ENCODE measurements around the gene TM9SF4.

The TM9SF4 gene

DNA sequence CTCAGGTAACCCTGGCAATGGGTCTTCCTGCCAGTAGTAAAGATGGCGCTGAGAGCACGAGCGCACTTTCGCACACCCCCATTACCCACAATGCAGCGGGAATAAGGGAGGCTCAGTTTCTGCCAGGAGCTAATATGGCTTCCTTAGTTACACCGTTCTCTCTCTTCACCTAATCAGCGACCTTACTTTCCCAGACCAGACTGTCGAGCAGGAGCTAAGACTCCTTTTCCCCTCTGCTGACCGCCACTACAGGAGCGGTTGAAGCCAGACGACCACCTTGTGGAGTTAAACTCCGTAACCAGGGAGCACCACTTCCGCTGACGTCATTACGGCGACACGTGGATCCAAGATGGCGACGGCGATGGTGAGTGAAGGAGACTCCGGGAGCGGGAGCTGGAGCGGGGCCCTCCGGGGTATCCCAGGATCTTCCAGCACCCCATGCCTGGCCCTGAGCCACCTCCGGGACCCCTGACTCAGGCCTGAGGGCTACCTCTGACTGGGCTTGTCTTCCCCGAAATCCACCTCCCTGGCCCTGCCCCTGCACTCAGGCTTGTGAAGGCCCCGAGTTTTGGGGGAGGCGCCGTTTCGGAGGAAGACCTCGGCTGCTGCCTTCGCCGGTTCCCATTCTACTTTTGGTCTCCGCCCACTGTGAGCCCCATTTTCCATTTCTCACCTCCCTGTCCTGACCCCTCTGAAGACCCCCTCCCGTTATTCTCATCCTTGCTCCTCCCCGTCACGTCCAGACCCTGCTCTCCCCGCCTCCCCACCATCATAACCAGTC is at the start of gene TM9SF4:
Gene TM9SF4 (plus strand): TSS at position 323 of the 781 bp plus-strand sequence. CDS start 27 bp downstream, at position 350.
- DNase-seq (ENCODE audit: low spot score) = peak; percentile 94

- no peak for DNase-seq (ENCODE audit: low spot score)
Measured at GRCh38 chr20:32062776-32063170, 46.7 kb upstream of the TM9SF4 start.

DNA sequence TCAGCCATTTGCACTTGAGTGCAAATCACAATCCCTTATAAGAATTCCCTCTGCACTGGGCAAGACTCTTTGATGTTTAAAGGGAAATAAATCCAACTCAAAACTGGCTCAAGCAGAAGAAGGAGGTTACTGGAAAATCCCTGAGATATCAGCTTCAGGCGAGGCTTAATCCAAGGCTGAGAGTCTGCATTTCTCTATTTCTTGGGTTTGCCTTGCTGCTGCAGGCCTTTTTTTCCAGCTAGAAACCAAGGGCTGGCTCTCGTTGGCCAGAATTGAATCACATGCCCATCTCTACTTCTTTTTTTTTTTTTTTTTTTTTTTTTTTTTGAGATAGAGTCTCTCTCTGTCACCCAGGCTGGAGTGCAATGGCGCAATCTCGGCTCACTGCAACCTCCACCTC is 45.8 kb upstream of the TM9SF4 start:
- no peak for DNase-seq (ENCODE audit: low spot score)

DNA sequence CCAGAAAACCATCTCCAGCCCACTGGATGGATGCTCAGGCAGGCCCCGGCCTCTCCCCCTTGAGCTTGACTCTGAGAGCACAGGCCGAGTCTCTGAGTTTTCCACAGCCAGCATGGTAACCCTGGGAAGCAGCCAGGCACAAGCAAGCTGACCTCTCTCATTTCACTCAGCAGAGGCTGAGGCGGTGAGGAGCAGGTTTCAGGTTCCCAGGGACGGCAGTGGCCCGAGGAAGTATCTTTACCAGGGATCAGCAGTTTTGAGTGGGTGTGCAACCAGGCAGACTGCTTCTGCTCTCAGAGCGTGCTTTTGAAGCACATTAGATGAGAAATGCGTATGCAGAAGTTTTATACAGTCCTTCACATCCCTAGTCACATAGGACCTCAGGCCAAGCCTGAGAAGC is 44.8 kb upstream of the TM9SF4 start:
- DNase-seq (ENCODE audit: low spot score) = no peak

- no peak for DNase-seq (ENCODE audit: low spot score)
Measured at GRCh38 chr20:32067234-32067821, 42.2 kb upstream of the TM9SF4 start.

- no peak for DNase-seq (ENCODE audit: low spot score)
Measured at GRCh38 chr20:32068174-32068573, 41.3 kb upstream of the TM9SF4 start.

DNA sequence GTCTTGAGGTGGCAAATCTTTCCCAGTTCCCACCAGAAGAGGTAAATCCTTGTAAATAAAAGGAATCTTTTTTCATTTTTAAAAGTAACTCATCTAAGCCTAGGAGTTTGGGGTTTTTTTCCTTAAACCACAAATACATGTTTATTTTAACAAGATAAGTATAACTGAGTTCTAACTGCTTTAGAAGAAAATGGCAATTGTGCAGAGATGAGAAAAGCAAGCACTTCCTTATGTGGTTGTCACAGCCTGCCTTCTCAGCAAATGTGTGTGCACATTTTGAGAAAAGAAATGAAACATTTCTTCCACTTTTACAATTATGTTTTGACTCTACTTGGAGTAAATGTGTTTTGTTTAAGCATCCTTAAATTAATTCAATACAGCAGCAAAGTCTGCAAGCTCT is 39.8 kb upstream of the TM9SF4 start:
- no peak for DNase-seq (ENCODE audit: low spot score)

GRCh38 chr20:32070282-32070681 is 39.2 kb upstream of the TM9SF4 start:
- DNase-seq (ENCODE audit: low spot score) = no peak

DNA sequence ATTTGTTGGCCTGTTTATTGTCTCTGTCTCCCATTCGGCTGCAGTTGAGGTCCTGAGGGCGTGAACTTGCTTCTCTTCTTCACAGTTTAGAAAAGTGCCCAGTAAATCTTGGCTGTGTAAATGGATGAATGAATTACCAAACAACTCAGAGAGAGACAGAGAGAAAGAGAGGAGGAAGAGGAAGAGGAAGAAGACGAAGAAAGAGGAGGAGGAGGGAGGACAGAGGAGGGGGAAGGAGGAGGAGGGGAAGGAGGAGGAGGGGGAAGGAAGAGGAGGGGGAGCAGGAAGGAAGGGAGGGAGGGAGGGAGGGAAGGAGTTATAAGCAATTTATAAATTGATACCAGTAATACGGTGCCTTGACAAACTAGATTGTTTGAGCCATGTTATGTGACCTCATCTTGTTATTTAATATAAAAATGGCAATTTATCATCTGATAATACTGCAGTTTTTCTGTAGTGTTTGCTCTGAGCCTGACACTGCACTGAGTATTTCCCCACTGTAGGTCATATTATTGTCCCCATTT is 38.8 kb upstream of the TM9SF4 start:
- DNase-seq (ENCODE audit: low spot score) = no peak

DNA sequence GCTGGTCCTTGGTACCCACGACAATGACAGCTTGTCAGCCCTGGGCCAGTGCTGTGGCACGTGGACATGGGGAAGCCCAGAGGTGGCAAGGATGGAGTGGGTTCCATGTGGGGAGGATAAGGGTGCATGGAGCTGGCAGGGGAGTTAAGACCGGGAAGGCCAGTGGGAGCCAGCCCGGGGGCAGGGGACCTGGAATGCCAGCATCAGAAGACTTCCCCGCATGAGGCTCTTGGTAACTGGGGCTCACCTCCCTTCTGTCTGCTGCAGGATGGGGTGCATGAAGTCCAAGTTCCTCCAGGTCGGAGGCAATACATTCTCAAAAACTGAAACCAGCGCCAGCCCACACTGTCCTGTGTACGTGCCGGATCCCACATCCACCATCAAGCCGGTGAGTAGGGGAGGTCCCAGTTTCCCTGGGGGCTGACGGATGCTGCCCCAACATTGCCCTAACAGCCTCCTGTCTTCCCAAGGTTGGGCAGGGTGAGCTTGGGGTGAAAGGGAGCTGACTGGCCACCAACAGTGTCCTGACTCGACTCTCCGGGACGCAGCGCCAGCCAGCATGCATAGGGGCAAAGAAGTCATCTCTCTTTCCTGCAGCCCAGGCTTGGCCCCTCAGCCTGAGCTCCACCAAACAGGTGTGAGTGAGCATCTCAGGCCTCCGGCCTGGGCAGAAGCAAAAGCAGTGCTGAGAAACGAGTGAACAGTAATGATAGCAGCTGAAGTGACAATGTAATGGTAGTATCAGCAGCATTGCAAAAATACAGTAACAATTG is 37.9 kb upstream of the TM9SF4 start:
- DNase-seq (ENCODE audit: low spot score) = no peak

DNA sequence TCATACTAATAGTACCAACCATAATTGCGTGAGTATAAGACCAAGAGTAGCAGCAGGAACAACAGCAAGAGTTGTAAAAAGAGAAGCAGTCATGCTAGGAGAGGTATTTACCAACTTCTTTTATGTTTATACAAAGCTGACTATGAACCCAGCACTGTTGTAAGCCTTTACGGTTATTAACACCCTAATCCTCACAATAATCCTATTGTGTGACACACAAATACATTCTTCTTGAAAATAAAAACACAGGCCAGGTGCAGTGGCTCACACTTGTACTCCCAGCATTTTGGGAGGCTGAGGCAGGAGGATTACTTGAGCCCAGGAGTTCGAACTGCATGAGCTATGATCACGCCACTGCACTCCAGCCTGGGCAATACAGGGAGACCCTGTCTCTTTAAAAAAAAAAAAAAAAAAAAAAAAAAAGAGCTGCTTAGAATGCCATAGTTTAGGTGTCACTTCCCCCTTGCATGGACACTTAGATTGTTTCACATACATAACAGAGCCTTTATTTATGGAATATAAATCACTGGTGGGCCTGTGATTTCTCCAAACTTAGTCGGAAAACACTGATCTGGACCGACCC is 37.3 kb upstream of the TM9SF4 start:
- no peak for DNase-seq (ENCODE audit: low spot score)

DNA sequence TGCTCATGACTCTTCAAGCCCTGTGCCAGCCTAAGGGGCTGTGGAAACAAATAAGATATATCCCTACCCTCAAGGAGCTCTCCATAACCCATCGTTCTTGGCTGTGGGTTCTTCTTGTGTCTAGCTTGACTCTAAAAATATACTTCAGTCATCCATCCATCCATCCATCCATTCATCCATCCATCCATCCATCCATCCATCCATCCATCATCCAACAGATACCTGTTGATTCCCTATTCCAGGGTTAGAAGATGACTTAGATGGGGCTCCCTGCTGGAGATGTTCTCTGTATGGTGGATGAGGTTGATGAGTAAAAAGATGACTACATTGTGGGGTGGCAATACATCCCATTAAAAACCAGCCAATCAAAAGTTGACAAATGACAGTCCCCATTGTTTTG is 34.0 kb upstream of the TM9SF4 start:
- DNase-seq (ENCODE audit: low spot score) = no peak

GRCh38 chr20:32077190-32077589 is 32.3 kb upstream of the TM9SF4 start:
- no peak for DNase-seq (ENCODE audit: low spot score)

DNA sequence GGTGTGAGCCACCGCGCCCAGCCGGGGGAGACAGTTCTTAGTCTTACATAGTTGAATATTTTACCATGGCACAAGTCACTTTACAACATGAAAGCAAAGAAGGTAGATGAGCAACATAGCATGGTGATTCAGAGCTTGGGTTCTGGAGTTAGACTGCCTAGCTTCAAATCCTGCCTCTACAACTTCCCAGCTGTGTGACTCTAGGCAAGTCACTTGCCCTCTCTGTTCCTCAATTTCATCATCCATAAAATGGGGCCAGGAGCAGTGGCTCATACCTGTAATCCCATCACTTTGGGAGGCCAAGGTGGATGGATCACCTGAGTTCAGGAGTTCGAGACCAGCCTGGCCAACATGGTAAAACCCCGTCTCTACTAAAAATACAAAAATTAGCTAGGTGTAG is 31.2 kb upstream of the TM9SF4 start:
- DNase-seq (ENCODE audit: low spot score) = no peak

- DNase-seq (ENCODE audit: low spot score) = no peak
Measured at GRCh38 chr20:32078791-32079190, 30.7 kb upstream of the TM9SF4 start.

GRCh38 chr20:32079655-32080109 is 29.8 kb upstream of the TM9SF4 start:
- no peak for DNase-seq (ENCODE audit: low spot score)

DNA sequence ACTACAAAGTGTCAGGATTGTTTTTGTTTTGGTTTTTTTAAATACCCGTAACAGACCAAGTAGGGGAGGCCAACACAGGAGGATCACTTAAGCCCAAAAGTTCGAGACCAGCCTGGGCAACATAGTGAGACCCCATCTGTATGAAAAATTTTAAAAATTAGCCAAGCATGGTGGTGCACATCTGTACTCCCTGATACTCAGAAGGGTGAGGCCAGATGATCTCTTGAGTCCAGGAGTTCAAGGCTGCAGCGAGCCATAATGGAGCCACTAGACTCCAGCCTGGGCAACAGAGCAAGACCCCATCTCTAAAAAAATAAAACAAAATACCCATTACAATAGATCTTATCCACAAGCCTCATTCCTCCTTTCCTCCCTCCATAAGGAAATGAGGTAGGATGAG is 28.7 kb upstream of the TM9SF4 start:
- DNase-seq (ENCODE audit: low spot score) = no peak

DNA sequence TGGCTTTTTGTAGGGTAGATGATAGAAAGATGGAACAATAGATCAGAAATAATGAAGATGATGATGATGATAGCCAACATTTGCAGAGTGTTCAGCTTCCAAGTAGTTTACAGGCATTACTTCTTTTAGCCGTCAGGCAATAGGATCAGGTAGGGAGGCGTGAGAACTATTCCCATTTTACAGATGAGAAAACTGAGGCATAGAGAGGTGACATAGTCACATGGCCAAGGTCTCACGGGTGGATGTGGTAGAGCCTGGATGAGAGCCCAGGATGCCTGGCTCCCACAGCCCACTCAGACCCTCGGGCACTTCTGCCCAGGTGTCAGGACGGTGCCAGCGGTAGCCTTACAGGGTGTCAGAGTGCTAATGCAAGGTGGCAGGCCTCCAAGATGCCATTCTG is 26.0 kb upstream of the TM9SF4 start:
- DNase-seq (ENCODE audit: low spot score) = no peak

- no peak for DNase-seq (ENCODE audit: low spot score)
Measured at GRCh38 chr20:32087070-32087469, 22.4 kb upstream of the TM9SF4 start.

- DNase-seq (ENCODE audit: low spot score) = no peak
Measured at GRCh38 chr20:32088759-32089158, 20.8 kb upstream of the TM9SF4 start.

GRCh38 chr20:32089637-32090362 is 19.7 kb upstream of the TM9SF4 start:
- DNase-seq (ENCODE audit: low spot score) = no peak

GRCh38 chr20:32091888-32092346 is 17.6 kb upstream of the TM9SF4 start:
- DNase-seq (ENCODE audit: low spot score) = peak; percentile 62
